ENCODE data around the gene NMU.
"Not testable (repeated sequence)": the region's sequence is repeated elsewhere in the genome, so short reads cannot be mapped to it uniquely, and the experiment has no call there.

NMU gene

GRCh38 chr4:55560096-55560495 lies 76.0 kb downstream of the NMU start:
- no peak for DNase-seq (ENCODE audit: low read depth in 3 of 3)

DNA sequence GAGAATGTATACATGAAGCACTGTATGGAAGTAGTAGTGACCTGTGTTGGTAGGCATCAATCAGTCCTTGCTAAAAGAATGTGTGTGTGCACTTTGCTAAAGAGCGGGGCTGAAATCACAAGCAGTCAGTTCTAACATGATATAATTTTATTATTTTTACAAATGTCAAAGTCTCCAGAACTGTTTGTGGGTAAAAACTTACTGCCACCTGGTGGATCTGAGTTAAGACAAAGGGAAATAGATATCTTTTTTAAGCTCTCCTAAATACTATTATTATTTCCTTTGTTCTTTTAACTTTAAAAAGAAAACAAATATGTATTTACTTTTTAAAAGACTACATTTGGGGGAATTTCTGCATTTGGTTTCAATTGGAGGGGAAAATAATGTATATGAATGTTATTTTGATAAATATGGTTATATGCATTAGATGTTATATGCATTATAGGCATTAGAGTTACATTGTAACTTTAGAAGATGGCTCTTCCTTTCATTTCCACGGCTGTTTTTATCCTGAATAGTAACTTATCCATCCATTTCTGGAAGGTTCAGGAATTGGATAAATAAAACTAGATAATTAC lies 81.6 kb downstream of the NMU start:
- DNase-seq (ENCODE audit: low read depth in 3 of 3): no peak

DNA sequence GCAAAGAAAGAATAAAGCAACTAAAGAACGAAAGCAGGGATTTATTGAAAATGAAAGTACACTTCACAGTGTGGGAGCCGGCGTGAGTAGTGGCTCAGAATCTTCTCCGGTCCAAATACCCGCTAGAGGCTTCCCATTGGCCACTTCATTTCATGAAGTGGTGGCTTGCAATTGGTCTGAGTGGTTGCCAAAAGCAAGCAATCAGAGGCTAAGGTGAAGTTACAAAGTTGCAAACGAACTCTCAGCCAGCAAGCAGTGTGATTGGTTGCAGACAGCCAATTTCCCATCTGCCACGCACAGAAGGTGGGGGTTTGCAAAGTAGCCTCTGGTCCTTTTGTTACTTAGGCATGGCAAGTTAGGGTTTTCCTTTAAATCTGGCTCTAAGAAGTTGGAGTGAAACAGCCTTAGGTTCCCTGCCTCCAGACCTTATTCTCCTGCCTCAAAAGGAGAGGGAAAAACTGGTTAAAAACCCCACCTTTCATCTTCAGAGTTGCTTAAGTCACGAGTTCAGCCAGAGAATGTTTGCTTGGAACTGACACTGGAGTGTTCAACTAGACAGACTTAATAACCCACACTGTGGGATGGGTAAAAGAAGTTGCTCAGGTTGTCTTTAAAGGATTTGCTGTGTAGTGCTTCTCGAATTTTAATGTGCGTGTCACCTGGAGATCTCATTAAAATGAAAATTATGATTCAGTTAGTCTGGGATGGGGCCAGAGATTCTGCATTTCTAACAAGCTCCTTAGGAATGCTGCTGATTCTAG lies 82.5 kb downstream of the NMU start:
- no peak for DNase-seq (ENCODE audit: low read depth in 3 of 3)

- DNase-seq (ENCODE audit: low read depth in 3 of 3): not testable (repeated sequence)
Observed at GRCh38 chr4:55551964-55552363, 84.1 kb downstream of the NMU start.

- no peak for DNase-seq (ENCODE audit: low read depth in 3 of 3)
Observed at GRCh38 chr4:55549888-55550287, 86.2 kb downstream of the NMU start.

GRCh38 chr4:55547918-55548317 lies 88.2 kb downstream of the NMU start:
- no peak for DNase-seq (ENCODE audit: low read depth in 3 of 3)

DNA sequence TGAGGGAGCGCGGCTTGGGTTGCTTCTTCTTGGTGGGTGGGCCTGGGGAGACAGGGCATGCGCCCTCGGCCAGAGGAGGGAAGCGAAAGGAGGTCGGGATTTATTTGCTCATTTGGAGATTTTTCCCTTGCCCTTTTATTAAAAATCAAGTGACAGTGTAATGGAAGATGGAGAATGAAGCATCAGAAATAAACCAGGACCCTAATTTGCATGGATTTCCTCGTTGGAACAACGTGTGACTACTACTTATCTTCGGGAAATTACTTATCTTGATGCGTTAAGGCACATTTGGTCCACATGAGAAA lies 88.7 kb downstream of the NMU start:
- no peak for DNase-seq (ENCODE audit: low read depth in 3 of 3)

DNA sequence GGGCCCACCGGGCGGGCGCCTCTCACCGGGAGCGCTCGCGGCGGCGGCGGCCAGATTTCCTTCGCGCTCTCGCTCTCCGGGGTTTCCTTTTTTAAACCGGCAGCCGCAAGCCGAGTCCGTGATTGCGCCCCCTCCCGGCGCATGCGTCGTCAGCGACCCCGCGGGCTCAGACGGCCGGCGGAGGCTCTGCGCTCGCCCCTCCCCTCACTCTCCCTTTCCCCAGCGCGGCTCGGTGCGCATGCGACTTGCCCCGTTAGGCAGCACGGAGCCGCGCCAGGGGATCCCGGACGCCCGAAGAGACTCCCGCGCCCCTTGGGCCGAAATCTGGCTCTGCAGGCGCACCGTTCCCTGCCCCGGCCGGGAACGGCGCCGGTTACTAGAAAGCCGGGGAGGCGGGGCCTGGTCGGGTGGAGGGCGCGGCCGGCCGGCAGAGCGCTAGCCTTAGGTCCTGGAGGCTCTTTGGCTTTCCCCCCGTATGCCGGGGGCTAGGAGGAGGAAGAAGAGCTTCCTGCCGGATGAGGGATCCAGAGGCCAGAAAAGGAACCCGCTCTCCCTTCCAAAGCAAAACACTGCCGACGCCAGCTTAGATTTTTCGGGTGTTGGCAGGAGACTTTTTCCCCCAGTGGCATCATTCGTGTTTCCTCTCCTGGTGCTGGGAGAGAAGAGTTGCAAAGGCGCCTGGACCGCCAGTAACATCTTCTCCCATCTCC lies 89.2 kb downstream of the NMU start, which contains the start of gene CLOCK:
Gene CLOCK, minus strand, starts transcription at position 154 of the 710 bp plus-strand sequence. CDS start 64,124 bp downstream, outside the sequence.
- DNase-seq (ENCODE audit: low read depth in 3 of 3): peak; percentile 67 to 84 (median 72)

GRCh38 chr4:55546506-55546755 lies 89.7 kb downstream of the NMU start:
- no peak for DNase-seq (ENCODE audit: low read depth in 3 of 3)

DNA sequence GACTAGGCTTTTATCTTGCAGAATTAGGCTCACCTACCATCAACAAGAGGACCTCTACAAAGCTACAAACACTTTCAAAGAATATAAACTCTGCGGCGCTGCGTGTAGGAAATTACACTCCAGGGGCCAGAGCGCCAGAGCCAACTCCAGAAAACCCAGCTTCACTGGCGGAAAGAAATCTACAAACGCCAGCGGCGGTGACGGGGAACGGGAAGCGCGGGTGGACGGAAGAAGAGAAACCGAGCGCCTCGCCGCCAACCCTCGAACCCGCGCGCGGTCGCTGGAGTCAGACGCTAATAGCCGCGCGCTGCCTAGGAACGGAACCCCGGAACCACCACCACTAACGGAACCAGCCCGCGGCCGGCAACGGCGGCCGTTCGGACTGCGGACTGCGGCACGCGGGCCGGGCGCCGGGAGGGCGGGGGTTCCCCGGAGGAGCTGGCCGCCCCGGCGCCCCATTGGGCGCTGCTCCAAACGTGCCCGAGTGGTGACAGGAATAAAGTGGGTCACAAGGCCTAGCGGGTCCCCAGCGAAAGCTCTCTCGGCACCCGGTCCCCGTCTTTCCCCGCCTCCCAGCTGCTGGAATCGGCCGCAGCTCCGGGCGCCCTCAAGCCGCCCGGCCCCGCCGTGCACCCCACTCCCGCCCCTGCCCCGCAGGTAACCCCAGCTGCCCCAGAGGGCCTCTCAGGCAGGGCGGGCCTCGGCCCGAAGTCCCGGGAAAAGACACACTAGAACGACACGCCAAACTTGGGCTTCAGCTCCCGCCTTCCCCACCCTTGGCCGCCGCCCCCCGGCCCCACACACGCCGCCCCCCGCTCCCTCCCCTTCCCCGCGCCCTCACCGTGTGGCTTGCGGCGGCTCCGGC lies 90.2 kb downstream of the NMU start:
- DNase-seq (ENCODE audit: low read depth in 3 of 3): peak; percentile 29 to 59 (median 33)
